Measurements from ENCODE around the gene TH.

TH gene

GRCh38 chr11:2171591-2172003, at the start of gene TH:
TSS of gene TH (minus strand) at chr11:2171815. CDS start at chr11:2171786, 29 bp downstream.
- H3K27me3 ChIP-seq: peaks cover 28% of the 10 kb centered on the region
- no peaks in the 10 kb centered on the region for H3K9me3 ChIP-seq

GRCh38 chr11:2221024-2221423, 49.4 kb upstream of the TH start:
- H3K4me3 ChIP-seq (ENCODE audit: low read depth in 1 of 2, low read length in 1 of 2): no peak overlapping the region
- peaks cover 31% of the 10 kb centered on the region for H3K27me3 ChIP-seq
- H3K9me3 ChIP-seq: no peaks in the 10 kb centered on the region
- no peak for TF ChIP-seq CTCF (IDR thresholded peaks at IDR 0.05)
- no peaks in the 10 kb centered on the region for H3K4me1 ChIP-seq (ENCODE audit: control insufficient read depth in 1 of 2, insufficient read depth in 1 of 2, low read depth in 1 of 2, low read length in 1 of 2)
- H3K27ac ChIP-seq: no peak overlapping the region
- H3K36me3 ChIP-seq: no peaks in the 10 kb centered on the region

More at GRCh38 chr11:2171591-2172003, at the start of gene TH:
- Histone ChIP-seq H3K36me3 (no peaks in the 10 kb centered on the region), H3K4me1 (ENCODE audit: control insufficient read depth in 1 of 2, insufficient read depth in 1 of 2, low read depth in 1 of 2, low read length in 1 of 2) (no peaks in the 10 kb centered on the region), H3K27ac (no peak within 1 kb of the TSS), H3K4me3 (ENCODE audit: low read depth in 1 of 2, low read length in 1 of 2) (no peak within 1 kb of the TSS)
- no peak for TF ChIP-seq CTCF (IDR thresholded peaks at IDR 0.05)

GRCh38 chr11:2220173-2220771, 48.7 kb upstream of the TH start:
- Histone ChIP-seq H3K36me3 (no peaks in the 10 kb centered on the region), H3K4me3 (ENCODE audit: low read depth in 1 of 2, low read length in 1 of 2) (no peak overlapping the region), H3K9me3 (no peaks in the 10 kb centered on the region), H3K27ac (no peak overlapping the region), H3K27me3 (peaks cover 26% of the 10 kb centered on the region), H3K4me1 (ENCODE audit: control insufficient read depth in 1 of 2, insufficient read depth in 1 of 2, low read depth in 1 of 2, low read length in 1 of 2) (no peaks in the 10 kb centered on the region)
- TF ChIP-seq CTCF (IDR thresholded peaks at IDR 0.05): no peak

DNA sequence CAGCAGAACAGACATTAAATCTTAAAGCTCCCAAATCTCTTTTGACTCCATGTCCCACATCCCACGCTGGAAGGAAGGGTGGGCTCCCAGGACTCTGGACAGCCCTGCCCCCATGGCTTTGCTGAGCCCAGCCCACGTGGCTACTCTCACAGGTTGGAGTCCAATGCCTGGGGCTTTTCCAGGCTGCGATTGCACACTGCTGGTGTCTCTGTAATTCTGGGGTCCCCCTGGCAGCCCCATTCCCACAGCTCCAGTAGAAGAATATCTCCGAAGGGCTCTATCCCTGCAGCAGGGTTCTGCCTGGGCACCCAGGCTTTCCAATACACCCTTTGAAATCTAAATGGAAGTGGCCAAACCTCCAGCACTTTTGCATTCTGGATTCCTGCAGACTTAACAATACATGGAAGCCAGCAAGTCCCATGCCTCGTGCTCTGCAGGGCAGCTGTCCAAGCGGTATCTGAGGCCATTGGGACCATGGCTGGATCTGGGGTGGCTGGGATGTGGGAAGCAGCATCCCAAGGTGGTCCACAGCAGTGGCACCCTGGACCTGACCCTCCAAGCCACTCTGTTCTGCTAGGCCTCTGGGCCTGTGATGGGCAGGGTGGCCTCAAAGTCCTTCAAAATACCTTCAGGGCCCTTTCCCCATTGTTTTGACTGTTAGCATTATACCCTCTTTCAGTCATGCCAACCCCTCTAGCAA, 47.9 kb upstream of the TH start:
- Histone ChIP-seq H3K4me1 (ENCODE audit: control insufficient read depth in 1 of 2, insufficient read depth in 1 of 2, low read depth in 1 of 2, low read length in 1 of 2) (no peaks in the 10 kb centered on the region), H3K36me3 (no peaks in the 10 kb centered on the region), H3K9me3 (no peaks in the 10 kb centered on the region), H3K4me3 (ENCODE audit: low read depth in 1 of 2, low read length in 1 of 2) (no peak overlapping the region), H3K27ac (no peak overlapping the region), H3K27me3 (peaks cover 26% of the 10 kb centered on the region)
- no peak for TF ChIP-seq CTCF (IDR thresholded peaks at IDR 0.05)

GRCh38 chr11:2218031-2218633, 46.5 kb upstream of the TH start:
- Histone ChIP-seq H3K27me3 (peaks cover 29% of the 10 kb centered on the region), H3K27ac (no peak overlapping the region), H3K4me1 (ENCODE audit: control insufficient read depth in 1 of 2, insufficient read depth in 1 of 2, low read depth in 1 of 2, low read length in 1 of 2) (no peaks in the 10 kb centered on the region), H3K4me3 (ENCODE audit: low read depth in 1 of 2, low read length in 1 of 2) (no peak overlapping the region), H3K36me3 (no peaks in the 10 kb centered on the region), H3K9me3 (no peaks in the 10 kb centered on the region)
- no peak for TF ChIP-seq CTCF (IDR thresholded peaks at IDR 0.05)
